Astrocyte (in vitro differentiated cells and primary cell): Measurements from ENCODE around the gene RPS3. TPM values are rescaled to one million over a fixed set of nuclear protein-coding genes. Genes with fewer than 3 reads are reported as not detected.

Experiments
- DNase-seq: peaks from one replicate; pipeline ENCODE4 v3.0.0-alpha.2; 2010; ENCODE audit warnings: low read depth
- FAIRE-seq: peaks from 2 replicates; lab custom pipeline; 2011; peaks lifted over from hg19 to GRCh38; lab: Jason Lieb, UNC
- H2AFZ ChIP-seq: 2 replicates; pipeline ENCODE4 v1.6.0; 2012; ENCODE audit warnings: low read depth, low read length, inconsistent platforms
- H3K27ac ChIP-seq: 2 replicates; pipeline ENCODE4 v1.5.1; 2011; ENCODE audit warnings: low read depth, low read length, inconsistent platforms
- H3K27me3 ChIP-seq: 2 replicates; pipeline ENCODE4 v1.6.0; 2011; ENCODE audit warnings: low read length, inconsistent platforms; ENCODE audit not compliant: insufficient read depth
- H3K36me3 ChIP-seq: 2 replicates; pipeline ENCODE4 v1.5.1; 2011; ENCODE audit warnings: low read length, inconsistent platforms; ENCODE audit not compliant: insufficient read depth
- H3K4me1 ChIP-seq: 2 replicates; pipeline ENCODE4 v1.5.1; 2011; ENCODE audit warnings: low read length, inconsistent platforms; ENCODE audit not compliant: insufficient read depth
- H3K4me2 ChIP-seq: 2 replicates; pipeline ENCODE4 v1.6.0; 2012; ENCODE audit warnings: low read length, inconsistent platforms
- H3K4me3 ChIP-seq: 2 replicates; pipeline ENCODE4 v1.5.1; 2011; ENCODE audit warnings: low read depth, mild to moderate bottlenecking, low read length, inconsistent platforms; ENCODE audit not compliant: insufficient read depth
- H3K79me2 ChIP-seq: 2 replicates; pipeline ENCODE4 v1.6.0; 2012; ENCODE audit warnings: mild to moderate bottlenecking, low read length, inconsistent platforms; ENCODE audit not compliant: insufficient read depth
- H3K9ac ChIP-seq: 2 replicates; pipeline ENCODE4 v1.6.0; 2012; ENCODE audit warnings: mild to moderate bottlenecking, low read length, inconsistent platforms
- H3K9me3 ChIP-seq: 2 replicates; pipeline ENCODE4 v1.5.1; 2012; ENCODE audit warnings: low read depth, mild to moderate bottlenecking, low read length, inconsistent platforms; ENCODE audit not compliant: insufficient read depth
- H4K20me1 ChIP-seq: 2 replicates; pipeline ENCODE4 v1.6.0; 2012; ENCODE audit warnings: low read length, inconsistent platforms; ENCODE audit not compliant: insufficient read depth
- H3K27ac Mint-ChIP-seq: one replicate; pipeline ENCODE4 v1.8.0; 2021; ENCODE audit warnings: mild to moderate bottlenecking, mixed read lengths; ENCODE audit not compliant: unreplicated experiment
- H3K27me3 Mint-ChIP-seq: one replicate; pipeline ENCODE4 v1.8.0; 2021; ENCODE audit warnings: low read depth, mixed read lengths; ENCODE audit not compliant: unreplicated experiment
- H3K36me3 Mint-ChIP-seq: one replicate; pipeline ENCODE4 v1.8.0; 2021; ENCODE audit warnings: low read depth, mixed read lengths; ENCODE audit not compliant: unreplicated experiment
- H3K4me1 Mint-ChIP-seq: one replicate; pipeline ENCODE4 v1.8.0; 2021; ENCODE audit warnings: low read depth, mixed read lengths; ENCODE audit not compliant: unreplicated experiment
- H3K4me3 Mint-ChIP-seq: one replicate; pipeline ENCODE4 v1.8.0; 2021; ENCODE audit warnings: mild to moderate bottlenecking, moderate library complexity, mixed read lengths; ENCODE audit not compliant: unreplicated experiment
- H3K9me3 Mint-ChIP-seq: one replicate; pipeline ENCODE4 v1.8.0; 2021; ENCODE audit warnings: mild to moderate bottlenecking, mixed read lengths; ENCODE audit not compliant: unreplicated experiment
- CTCF ChIP-seq: IDR thresholded peaks from 2 replicates; pipeline ENCODE4 v1.5.1; 2011; ENCODE audit warnings: low read depth, mild to moderate bottlenecking, inconsistent platforms, low read length, moderate library complexity; ENCODE audit not compliant: insufficient read depth
- EZH2 ChIP-seq: IDR thresholded peaks from 2 replicates; pipeline ENCODE4 v1.6.1; 2012; ENCODE audit warnings: mild to moderate bottlenecking, low read length, inconsistent platforms; ENCODE audit not compliant: insufficient read depth
- total RNA-seq: library from RNA; stranded (reverse); gene quantifications from 2 replicates; pipeline ENCODE4 v1.2.1, GENCODE V29; 2021

Gene RPS3
- total RNA-seq, 1 donor from 2014 or later: 1,898 TPM

- no peaks in the 10 kb centered on the region for H3K9me3 ChIP-seq
- H3K4me2 ChIP-seq: peak overlapping the region; percentile 100
- H3K4me3 ChIP-seq: no peak overlapping the region
- no peaks in the 10 kb centered on the region for H3K27me3 ChIP-seq
- no peaks in the 10 kb centered on the region for H3K36me3 Mint-ChIP-seq
- TF ChIP-seq CTCF (no peak), EZH2 (no peak)
- H3K27ac ChIP-seq: no peak overlapping the region
- H4K20me1 ChIP-seq: peaks cover 9% of the 10 kb centered on the region
- peak overlapping the region; percentile 88 for H3K4me3 Mint-ChIP-seq
- H3K4me1 Mint-ChIP-seq: peaks cover 34% of the 10 kb centered on the region
- FAIRE-seq (no peak), DNase-seq (no peak)
- no peak overlapping the region for H2AFZ ChIP-seq
- no peaks in the 10 kb centered on the region for H3K9me3 Mint-ChIP-seq
- H3K36me3 ChIP-seq: no peaks in the 10 kb centered on the region
- H3K27me3 Mint-ChIP-seq: no peaks in the 10 kb centered on the region
- peaks cover 29% of the 10 kb centered on the region for H3K4me1 ChIP-seq
- H3K27ac Mint-ChIP-seq: peak overlapping the region; percentile 70
- H3K79me2 ChIP-seq: no peaks in the 10 kb centered on the region
- H3K9ac ChIP-seq: no peak overlapping the region
Measured at GRCh38 chr11:75350122-75350742, 49.1 kb upstream of the RPS3 start.

GRCh38 chr11:75350743-75351540 is 48.4 kb upstream of the RPS3 start:
- FAIRE-seq (no peak), DNase-seq (peak; percentile 40)
- Mint-ChIP-seq H3K9me3 (no peaks in the 10 kb centered on the region), H3K27me3 (no peaks in the 10 kb centered on the region), H3K4me3 (peak overlapping the region; percentile 88), H3K27ac (peak overlapping the region; percentile 70), H3K4me1 (peaks cover 30% of the 10 kb centered on the region), H3K36me3 (no peaks in the 10 kb centered on the region)
- Histone ChIP-seq H3K27me3 (no peaks in the 10 kb centered on the region), H4K20me1 (peaks cover 9% of the 10 kb centered on the region), H3K36me3 (no peaks in the 10 kb centered on the region), H3K9ac (peak overlapping the region; percentile 73), H3K27ac (no peak overlapping the region), H3K4me3 (peak overlapping the region; percentile 71), H2AFZ (peak overlapping the region; percentile 96), H3K79me2 (no peaks in the 10 kb centered on the region), H3K4me2 (peak overlapping the region; percentile 100), H3K4me1 (peaks cover 29% of the 10 kb centered on the region), H3K9me3 (no peaks in the 10 kb centered on the region)
- TF ChIP-seq EZH2 (peak; percentile 30), CTCF (no peak)

GRCh38 chr11:75351541-75351790 is 47.9 kb upstream of the RPS3 start, which contains the start of gene ARRB1:
TSS of gene ARRB1 (minus strand) at chr11:75351661. CDS start at chr11:75351607, 54 bp downstream.
- peak within 1 kb of the TSS; percentile 77 for H3K9ac ChIP-seq
- H3K4me1 ChIP-seq: peaks cover 29% of the 10 kb centered on the region
- no peaks in the 10 kb centered on the region for H3K27me3 ChIP-seq
- peaks cover 26% of the 10 kb centered on the region for H3K4me1 Mint-ChIP-seq
- no peak for DNase-seq
- H3K4me2 ChIP-seq: peak within 1 kb of the TSS; percentile 100
- no peaks in the 10 kb centered on the region for H3K27me3 Mint-ChIP-seq
- peaks cover 9% of the 10 kb centered on the region for H4K20me1 ChIP-seq
- H2AFZ ChIP-seq: peak within 1 kb of the TSS; percentile 96
- H3K36me3 ChIP-seq: no peaks in the 10 kb centered on the region
- H3K79me2 ChIP-seq: no peaks in the 10 kb centered on the region
- no peak for FAIRE-seq
- H3K9me3 Mint-ChIP-seq: no peaks in the 10 kb centered on the region
- no peak within 1 kb of the TSS for H3K27ac ChIP-seq
- peak within 1 kb of the TSS; percentile 71 for H3K4me3 ChIP-seq
- peak within 1 kb of the TSS; percentile 89 for H3K4me3 Mint-ChIP-seq
- TF ChIP-seq CTCF: no peak
- TF ChIP-seq EZH2: no peak
- H3K36me3 Mint-ChIP-seq: no peaks in the 10 kb centered on the region
- peak within 1 kb of the TSS; percentile 70 for H3K27ac Mint-ChIP-seq
- no peaks in the 10 kb centered on the region for H3K9me3 ChIP-seq
